ENCODE measurements around the gene TUBB4B.
"Not testable (repeated sequence)": the region's sequence is repeated elsewhere in the genome, so short reads cannot be mapped to it uniquely, and the experiment has no call there.

Gene TUBB4B

DNA sequence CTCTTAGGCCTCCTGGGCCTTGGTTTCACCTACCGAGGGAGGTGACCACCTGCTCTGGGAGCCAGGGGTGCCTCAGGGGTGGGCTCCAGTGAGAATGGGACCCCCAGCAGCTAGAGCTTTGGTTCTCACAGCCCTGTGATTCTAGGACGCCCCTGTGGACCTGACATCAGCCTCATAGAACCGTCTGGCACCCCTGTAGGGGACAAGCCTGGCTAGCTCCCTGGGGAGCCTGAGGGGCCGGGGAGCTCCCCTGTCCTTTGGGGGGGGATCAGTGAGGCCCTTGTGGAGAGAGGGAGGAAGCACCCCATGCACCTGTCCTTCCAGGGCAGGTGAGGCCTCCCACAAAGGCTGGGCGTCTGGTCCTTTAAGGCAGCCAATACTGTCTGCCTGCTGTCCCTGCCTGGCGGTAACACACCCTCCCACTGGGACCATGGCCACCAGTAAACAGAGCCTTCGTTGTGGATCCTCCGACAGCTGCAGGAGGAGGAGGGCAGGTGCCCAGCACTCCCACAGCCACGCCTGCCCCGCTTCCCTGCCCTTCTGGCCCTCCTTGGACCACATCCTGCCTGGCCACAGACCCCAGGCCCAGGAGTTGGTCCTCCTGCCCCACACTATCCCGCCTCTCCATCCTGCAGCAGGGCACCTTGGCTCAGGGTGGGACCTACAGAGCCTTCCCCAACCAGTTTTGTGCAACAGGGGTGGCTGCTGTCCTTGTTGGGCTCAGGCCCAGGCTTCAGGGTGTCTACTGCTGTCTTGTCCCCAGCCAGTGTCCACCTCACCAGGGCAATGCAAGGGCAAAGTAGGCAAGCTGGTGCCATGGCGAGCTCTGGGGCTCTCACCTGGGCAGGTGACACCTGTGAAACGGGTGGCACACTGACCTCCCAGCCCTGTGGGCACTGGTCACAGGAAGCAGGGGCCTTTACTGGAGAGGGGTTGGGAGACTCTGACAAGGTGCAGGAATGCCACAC is 3.0 kb upstream of the TUBB4B start:
- no peak for DNase-seq

DNA sequence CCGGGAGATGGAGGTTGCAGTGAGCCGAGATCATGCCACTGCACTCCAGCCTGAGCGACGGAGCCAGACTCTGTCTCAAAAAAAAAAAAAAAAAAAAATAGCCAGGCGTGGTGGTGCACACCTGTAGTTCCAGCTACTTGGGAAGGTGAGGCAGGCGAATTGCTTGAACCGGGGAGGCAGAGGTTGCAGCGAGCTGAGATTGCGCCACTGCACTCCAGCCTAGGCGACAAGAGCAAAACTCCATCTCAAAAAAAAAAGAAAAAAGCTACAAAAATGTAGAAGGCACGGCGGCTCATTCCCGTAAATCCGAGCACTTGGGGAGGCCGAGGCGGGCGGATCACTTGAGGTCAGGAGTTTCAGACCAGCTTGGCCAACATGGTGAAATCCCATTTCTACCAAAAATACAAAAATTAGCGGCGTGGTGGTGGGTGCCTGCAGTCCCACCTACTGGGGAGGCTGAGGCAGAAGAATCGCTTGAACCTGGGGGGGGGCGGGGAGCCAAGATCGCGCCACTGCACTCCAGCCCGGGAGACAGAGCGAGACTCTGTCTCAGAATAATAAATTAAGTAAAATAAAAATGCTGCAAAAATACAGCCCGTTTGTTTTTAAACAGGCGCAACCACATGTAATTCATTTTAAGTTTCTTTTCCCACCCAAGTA is 1.4 kb upstream of the TUBB4B start:
- DNase-seq, result peak; percentile 7

DNA sequence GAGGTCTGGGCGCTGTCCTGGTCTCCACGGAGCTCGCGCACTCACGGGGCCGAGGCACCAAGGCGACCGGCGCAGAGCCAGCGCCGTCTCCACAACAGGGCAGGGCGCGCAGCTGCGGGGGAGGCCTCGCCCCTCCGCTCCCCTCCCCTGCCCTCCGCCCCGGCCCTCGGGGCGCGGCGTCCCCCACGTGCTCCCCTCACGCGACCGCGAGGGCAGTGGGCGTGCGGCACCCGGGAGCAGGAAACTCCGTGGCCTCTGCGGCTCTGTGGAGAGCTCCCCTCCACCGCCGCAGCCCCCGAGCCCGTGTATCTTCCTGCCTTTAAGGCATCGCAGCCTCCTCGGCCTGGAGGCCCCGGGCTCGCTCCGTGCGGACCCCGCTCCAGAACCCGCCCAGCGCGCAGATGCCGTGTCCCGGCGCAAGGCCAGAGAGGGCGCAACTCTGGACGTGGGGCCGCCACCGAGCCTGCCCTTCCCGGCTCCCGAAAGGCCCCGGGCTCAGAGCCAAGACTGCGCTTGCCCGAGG is 708 bp upstream of the TUBB4B start:
- DNase-seq, result peak; percentile 51

GRCh38 chr9:137241490-137242268 is 592 bp downstream of the TUBB4B start:
- DNase-seq, result peak; percentile 50

DNA sequence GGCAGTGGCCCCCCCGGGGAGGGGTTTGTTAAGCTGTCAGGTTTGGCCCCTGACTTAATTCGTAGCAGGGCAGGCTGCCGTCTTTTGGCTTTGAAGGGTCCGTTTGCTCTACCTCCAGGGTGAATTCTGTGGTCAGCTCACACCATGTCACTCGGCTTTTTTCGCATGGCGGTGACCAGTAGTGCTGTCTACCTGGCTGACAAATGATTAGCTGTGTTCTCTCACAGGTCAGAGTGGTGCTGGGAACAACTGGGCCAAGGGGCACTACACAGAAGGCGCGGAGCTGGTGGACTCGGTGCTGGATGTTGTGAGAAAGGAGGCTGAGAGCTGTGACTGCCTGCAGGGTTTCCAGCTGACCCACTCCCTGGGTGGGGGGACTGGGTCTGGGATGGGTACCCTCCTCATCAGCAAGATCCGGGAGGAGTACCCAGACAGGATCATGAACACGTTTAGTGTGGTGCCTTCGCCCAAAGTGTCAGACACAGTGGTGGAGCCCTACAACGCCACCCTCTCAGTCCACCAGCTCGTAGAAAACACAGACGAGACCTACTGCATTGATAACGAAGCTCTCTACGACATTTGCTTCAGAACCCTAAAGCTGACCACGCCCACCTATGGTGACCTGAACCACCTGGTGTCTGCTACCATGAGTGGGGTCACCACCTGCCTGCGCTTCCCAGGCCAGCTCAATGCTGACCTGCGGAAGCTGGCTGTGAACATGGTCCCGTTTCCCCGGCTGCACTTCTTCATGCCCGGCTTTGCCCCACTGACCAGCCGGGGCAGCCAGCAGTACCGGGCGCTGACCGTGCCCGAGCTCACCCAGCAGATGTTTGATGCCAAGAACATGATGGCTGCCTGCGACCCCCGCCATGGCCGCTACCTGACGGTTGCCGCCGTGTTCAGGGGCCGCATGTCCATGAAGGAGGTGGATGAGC is 1.4 kb downstream of the TUBB4B start:
- DNase-seq, result no peak

GRCh38 chr9:137243266-137243625 is 2.2 kb downstream of the TUBB4B start:
- not testable (repeated sequence) for DNase-seq

DNA sequence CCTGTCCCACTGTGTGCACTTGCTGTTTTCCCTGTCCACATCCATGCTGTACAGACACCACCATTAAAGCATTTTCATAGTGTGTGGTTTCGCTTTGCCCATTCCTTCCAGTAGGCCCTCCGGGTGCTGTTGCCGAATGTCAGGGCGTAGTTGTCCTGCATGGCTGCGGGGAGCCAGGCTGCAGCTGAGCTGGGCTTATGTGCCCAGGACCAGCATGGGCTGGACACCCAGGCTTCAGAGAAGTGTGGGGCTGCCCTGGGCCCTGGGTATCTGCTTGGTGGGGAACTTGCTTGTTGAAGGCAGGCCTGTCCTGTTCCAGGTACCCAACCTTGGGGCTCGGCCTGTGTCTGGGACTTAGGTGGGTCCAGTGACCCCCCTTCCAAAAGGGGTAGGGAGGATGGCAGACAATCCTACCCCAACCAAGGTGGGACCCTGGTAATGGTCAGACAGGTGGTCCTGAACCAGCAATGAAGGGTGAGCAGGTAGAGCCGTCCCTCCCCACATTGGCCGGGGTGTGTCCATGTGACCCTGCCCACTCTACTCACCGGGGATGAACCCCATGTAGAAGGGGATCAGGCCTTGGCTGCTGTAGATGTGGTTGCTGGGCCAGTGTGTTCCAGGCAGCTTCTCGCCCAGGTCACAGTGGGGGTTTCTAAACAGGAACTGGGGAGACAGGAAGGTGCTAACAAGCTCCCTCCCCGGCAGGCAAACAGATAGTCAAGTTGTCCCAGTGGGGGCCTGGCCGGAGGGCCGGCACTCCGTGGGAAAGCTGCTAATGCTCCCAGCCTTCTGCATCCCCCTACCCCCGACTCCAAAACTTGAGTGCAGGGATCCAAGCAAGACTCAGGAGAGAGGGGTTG is 2.8 kb downstream of the TUBB4B start:
- peak; percentile 19 for DNase-seq

DNA sequence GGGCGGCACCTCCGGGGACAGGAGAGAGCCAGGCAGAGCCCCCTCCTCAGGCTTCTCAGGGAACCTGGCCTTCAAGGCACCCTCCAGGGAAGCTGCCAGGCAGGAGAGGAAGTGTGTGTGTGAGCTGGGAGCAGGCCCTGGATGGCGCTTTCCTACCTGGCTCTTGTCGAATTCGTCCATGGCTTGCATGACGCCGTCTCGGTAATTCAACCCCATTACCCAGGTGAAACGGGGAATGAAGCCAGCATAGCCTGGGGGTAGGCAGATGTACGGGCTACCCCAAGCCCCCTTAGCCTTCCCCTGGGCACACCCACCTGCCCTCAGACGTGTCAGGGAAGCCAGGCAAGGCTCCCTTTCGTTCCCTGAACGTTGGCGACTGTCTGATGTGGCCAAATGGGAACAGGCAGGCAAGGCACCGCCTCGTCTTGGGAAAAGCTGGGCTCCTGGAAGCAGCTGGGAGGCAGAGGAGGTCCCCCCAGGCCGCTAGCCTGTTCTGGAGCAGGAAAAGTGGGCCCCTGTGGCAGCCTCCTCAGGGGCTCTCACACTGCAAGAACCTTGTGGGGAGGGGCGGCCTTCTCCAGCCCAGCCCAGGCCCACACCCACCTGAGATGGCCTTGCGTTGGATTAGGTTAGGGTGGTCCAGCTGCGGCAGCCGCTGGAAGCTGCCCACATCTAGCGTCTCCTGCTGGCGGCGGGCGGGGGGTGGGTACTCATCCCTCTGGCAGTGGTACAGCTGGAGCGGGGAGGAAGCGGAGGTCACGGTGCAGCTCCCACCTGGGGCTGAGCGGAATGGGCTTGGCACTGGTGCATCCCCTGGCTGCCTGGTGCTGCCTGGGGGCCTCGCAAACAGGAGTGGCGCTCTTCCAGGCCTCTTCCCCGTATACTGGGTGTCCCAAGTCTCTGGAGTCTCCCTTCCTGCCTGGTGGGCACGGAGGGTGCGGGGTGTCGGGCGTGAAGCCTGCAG is 3.7 kb downstream of the TUBB4B start:
- DNase-seq, result no peak

- DNase-seq, result no peak
Measured at GRCh38 chr9:137245450-137246421, 4.6 kb downstream of the TUBB4B start.

GRCh38 chr9:137247135-137247915 is 6.2 kb downstream of the TUBB4B start:
- no peak for DNase-seq

- DNase-seq, result no peak
Measured at GRCh38 chr9:137247916-137248175, 6.8 kb downstream of the TUBB4B start.

DNA sequence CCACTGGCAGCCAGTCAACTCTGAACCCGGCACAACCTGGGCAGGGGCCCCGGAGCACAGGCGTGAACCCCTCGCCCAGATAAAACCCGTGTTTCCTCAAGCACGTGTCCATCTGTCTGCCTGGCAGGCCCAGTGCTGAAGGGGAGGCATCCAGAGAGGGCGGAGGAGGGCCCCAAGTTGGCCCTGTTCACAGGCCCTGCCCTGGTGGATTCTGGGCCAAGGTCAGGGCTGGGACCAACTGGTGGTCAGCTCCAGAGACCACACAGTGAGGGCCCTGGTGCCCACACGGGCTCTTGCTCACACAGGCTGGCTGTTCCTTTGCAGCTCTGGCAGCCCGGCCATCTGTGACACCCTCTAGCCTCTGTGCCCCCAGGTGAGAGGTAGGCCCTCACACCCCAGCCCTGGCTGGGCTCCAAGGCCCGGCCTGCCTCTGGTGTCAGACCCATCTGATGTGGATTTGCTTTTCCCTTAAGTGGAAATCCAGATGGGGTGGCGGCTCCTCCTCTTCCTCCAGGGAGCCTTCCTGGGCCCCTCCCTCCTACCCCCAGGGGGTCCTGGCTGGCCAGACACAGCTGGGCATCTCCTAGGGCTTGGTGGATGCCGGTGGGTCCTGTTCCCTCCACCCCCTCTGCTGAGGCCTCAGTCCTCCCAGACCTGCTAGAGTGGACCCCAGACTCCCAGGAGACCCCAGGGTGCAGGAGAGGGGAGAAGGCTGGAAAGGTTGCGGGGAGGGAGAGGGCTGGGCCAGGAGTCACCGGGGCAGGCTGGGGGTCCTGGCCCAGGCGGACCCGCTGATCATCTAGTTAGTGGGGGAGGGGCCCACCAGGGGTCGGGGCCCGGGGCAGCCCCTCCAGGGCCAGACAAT is 9.5 kb downstream of the TUBB4B start:
- no peak for DNase-seq

DNA sequence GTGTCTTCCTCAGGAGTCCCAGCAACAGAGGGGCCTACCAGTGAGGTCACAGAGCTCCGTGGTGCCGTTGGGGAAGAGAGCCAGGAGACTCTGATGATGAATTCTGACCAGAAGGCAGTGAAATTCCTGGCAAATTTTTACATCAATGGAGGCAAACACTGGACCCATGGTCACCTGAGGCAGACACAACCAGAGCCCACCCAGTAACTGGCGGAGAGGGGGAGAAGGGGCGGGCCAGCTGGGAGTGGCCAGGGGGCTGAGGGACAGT is 10.0 kb downstream of the TUBB4B start, which contains the start of gene STPG3:
Gene STPG3, plus strand, starts transcription at position 93 of the 268 bp plus-strand sequence. Its CDS starts 1 bp downstream, at position 94.
- no peak for DNase-seq

GRCh38 chr9:137251490-137252268 is 10.6 kb downstream of the TUBB4B start:
- no peak for DNase-seq

GRCh38 chr9:137252555-137253506 is 11.7 kb downstream of the TUBB4B start:
- no peak for DNase-seq

All from HCEC 1CT (cell line).